IMR-90 (cell line): ENCODE measurements around the gene CLNK.

Experiments
- BHLHE40 ChIP-seq: fragments of 150-350 bp; IDR thresholded peaks from 2 replicates; pipeline ENCODE4 v1.6.1; 2016; ENCODE audit warnings: mild to moderate bottlenecking, low read depth, low read length
- CEBPB ChIP-seq: IDR thresholded peaks from 2 replicates; pipeline ENCODE4 v1.6.1; 2012; ENCODE audit warnings: low read depth, low read length, improper control_type of control experiment
- FOS ChIP-seq: fragments of 150-350 bp; IDR thresholded peaks from 2 replicates; pipeline ENCODE4 v1.6.1; 2016; ENCODE audit warnings: low read depth, low read length
- MAFK ChIP-seq: IDR thresholded peaks from 2 replicates; pipeline ENCODE4 v1.6.1; 2012; ENCODE audit warnings: low read depth, low read length, improper control_type of control experiment
- MAZ ChIP-seq: IDR thresholded peaks from 2 replicates; pipeline ENCODE4 v1.6.1; 2012; ENCODE audit warnings: low read depth, mild to moderate bottlenecking, low read length, improper control_type of control experiment, moderate library complexity, borderline replicate concordance
- MXI1 ChIP-seq: IDR thresholded peaks from 2 replicates; pipeline ENCODE4 v1.6.1; 2012; ENCODE audit warnings: low read depth, mild to moderate bottlenecking, low read length, moderate library complexity, borderline replicate concordance
- POLR2A ChIP-seq: IDR thresholded peaks from 2 replicates; pipeline ENCODE4 v1.6.1; 2012; ENCODE audit warnings: mild to moderate bottlenecking, low read depth, low read length
- RAD21 ChIP-seq: IDR thresholded peaks from 2 replicates; pipeline ENCODE4 v1.6.1; 2012; ENCODE audit warnings: low read length, improper control_type of control experiment
- RFX5 ChIP-seq: IDR thresholded peaks from 2 replicates; pipeline ENCODE4 v1.8.0; 2012; ENCODE audit warnings: low read depth, mild to moderate bottlenecking, low read length, moderate library complexity
- TF ChIP-seq, protein P1 (sequence below): conservative IDR thresholded peaks from 2 replicates; pipeline ENCODE4 v1.5.1; 2012; ENCODE audit warnings: mild to moderate bottlenecking, low read depth, low read length, improper control_type of control experiment

DNA sequence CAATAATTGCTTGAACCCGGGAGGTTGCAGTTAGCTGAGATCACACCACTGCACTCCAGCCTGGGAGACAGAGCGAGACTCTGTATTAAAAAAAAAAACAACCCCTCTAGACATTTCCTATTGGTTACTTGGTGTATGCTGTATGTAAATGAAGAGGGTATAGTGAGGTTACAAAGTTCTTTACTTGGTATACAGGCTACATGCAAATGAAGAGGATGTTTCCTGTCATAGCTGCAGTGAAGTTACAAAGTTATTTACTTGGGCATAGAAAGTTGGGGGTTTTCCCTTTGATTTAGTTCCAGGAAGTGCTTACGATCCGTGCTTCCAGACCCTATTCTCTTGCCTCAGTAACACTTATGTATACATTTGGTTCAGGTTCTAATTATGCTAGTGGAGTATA lies 38.4 kb upstream of the CLNK start:
- TF ChIP-seq, protein P1, sequence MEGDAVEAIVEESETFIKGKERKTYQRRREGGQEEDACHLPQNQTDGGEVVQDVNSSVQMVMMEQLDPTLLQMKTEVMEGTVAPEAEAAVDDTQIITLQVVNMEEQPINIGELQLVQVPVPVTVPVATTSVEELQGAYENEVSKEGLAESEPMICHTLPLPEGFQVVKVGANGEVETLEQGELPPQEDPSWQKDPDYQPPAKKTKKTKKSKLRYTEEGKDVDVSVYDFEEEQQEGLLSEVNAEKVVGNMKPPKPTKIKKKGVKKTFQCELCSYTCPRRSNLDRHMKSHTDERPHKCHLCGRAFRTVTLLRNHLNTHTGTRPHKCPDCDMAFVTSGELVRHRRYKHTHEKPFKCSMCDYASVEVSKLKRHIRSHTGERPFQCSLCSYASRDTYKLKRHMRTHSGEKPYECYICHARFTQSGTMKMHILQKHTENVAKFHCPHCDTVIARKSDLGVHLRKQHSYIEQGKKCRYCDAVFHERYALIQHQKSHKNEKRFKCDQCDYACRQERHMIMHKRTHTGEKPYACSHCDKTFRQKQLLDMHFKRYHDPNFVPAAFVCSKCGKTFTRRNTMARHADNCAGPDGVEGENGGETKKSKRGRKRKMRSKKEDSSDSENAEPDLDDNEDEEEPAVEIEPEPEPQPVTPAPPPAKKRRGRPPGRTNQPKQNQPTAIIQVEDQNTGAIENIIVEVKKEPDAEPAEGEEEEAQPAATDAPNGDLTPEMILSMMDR, result no peak
- no peak for TF ChIP-seq FOS
- TF ChIP-seq BHLHE40, result no peak
- no peak for TF ChIP-seq RAD21
- TF ChIP-seq POLR2A, result no peak
- no peak for TF ChIP-seq MAZ
- TF ChIP-seq MXI1, result no peak
- TF ChIP-seq MAFK, result no peak
- TF ChIP-seq RFX5, result no peak
- no peak for TF ChIP-seq CEBPB
